Measurements from ENCODE around the gene CLEC17A.

CLEC17A gene

GRCh38 chr19:14659874-14660489 lies 77.1 kb downstream of the CLEC17A start:
- DNase-seq: no peak

GRCh38 chr19:14661372-14661924 lies 78.6 kb downstream of the CLEC17A start:
- DNase-seq: no peak

All from DMS53 (cell line).